ENCODE results near the gene VRK3.

Gene VRK3

GRCh38 chr19:50016225-50016807 is 8.9 kb downstream of the VRK3 start:
- H3K36me3 Mint-ChIP-seq (ENCODE audit: low read depth): peaks cover 48% of the 10 kb centered on the region
- ATAC-seq (no peak), DNase-seq (no peak)
- H3K4me1 Mint-ChIP-seq: peaks cover 5% of the 10 kb centered on the region
- H3K4me3 Mint-ChIP-seq: no peak overlapping the region
- H3K27ac Mint-ChIP-seq: no peak overlapping the region
- no peaks in the 10 kb centered on the region for H3K9me3 Mint-ChIP-seq
- H3K27me3 Mint-ChIP-seq: no peaks in the 10 kb centered on the region

- peak; percentile 35 for DNase-seq
- Mint-ChIP-seq H3K27me3 (no peaks in the 10 kb centered on the region), H3K9me3 (no peaks in the 10 kb centered on the region), H3K4me1 (peaks cover 22% of the 10 kb centered on the region), H3K27ac (no peak overlapping the region), H3K4me3 (no peak overlapping the region), H3K36me3 (ENCODE audit: low read depth) (peaks cover 38% of the 10 kb centered on the region)
- ATAC-seq: no peak
These were observed 16.6 kb downstream of the VRK3 start for GRCh38 chr19:50008532-50008931.

- H3K27me3 Mint-ChIP-seq: no peaks in the 10 kb centered on the region
- H3K36me3 Mint-ChIP-seq (ENCODE audit: low read depth): peaks cover 33% of the 10 kb centered on the region
- H3K9me3 Mint-ChIP-seq: no peaks in the 10 kb centered on the region
- DNase-seq: no peak
- H3K27ac Mint-ChIP-seq: no peak overlapping the region
- no peak for ATAC-seq
- peaks cover 28% of the 10 kb centered on the region for H3K4me1 Mint-ChIP-seq
- H3K4me3 Mint-ChIP-seq: no peak overlapping the region
These were observed 17.2 kb downstream of the VRK3 start for GRCh38 chr19:50007947-50008346.

GRCh38 chr19:50007170-50007569 is 18.0 kb downstream of the VRK3 start:
- Mint-ChIP-seq H3K27me3 (no peaks in the 10 kb centered on the region), H3K36me3 (ENCODE audit: low read depth) (peaks cover 32% of the 10 kb centered on the region), H3K4me1 (peaks cover 31% of the 10 kb centered on the region), H3K4me3 (no peak overlapping the region), H3K27ac (no peak overlapping the region), H3K9me3 (no peaks in the 10 kb centered on the region)
- no peak for ATAC-seq
- DNase-seq: no peak

- H3K4me3 Mint-ChIP-seq: no peak overlapping the region
- no peak for DNase-seq
- no peaks in the 10 kb centered on the region for H3K9me3 Mint-ChIP-seq
- H3K36me3 Mint-ChIP-seq (ENCODE audit: low read depth): peaks cover 36% of the 10 kb centered on the region
- H3K27me3 Mint-ChIP-seq: no peaks in the 10 kb centered on the region
- H3K4me1 Mint-ChIP-seq: peaks cover 42% of the 10 kb centered on the region
- peak; percentile 22 for ATAC-seq
- H3K27ac Mint-ChIP-seq: no peak overlapping the region
These were observed 19.7 kb downstream of the VRK3 start for GRCh38 chr19:50005428-50005827.

- no peaks in the 10 kb centered on the region for H3K27me3 Mint-ChIP-seq
- ATAC-seq (peak; percentile 84), DNase-seq (peak; percentile 47)
- H3K4me3 Mint-ChIP-seq: peak overlapping the region; percentile 5
- H3K4me1 Mint-ChIP-seq: peaks cover 48% of the 10 kb centered on the region
- H3K27ac Mint-ChIP-seq: peak overlapping the region; percentile 35
- peaks cover 43% of the 10 kb centered on the region for H3K36me3 Mint-ChIP-seq (ENCODE audit: low read depth)
- no peaks in the 10 kb centered on the region for H3K9me3 Mint-ChIP-seq
These were observed 21.3 kb downstream of the VRK3 start for GRCh38 chr19:50003810-50004419.

GRCh38 chr19:50003254-50003788 is 21.9 kb downstream of the VRK3 start:
- no peak for ATAC-seq
- Mint-ChIP-seq H3K27me3 (no peaks in the 10 kb centered on the region), H3K9me3 (no peaks in the 10 kb centered on the region), H3K4me3 (no peak overlapping the region), H3K27ac (no peak overlapping the region), H3K36me3 (ENCODE audit: low read depth) (peaks cover 46% of the 10 kb centered on the region), H3K4me1 (peaks cover 48% of the 10 kb centered on the region)
- DNase-seq: no peak

GRCh38 chr19:50002386-50002960 is 22.7 kb downstream of the VRK3 start:
- DNase-seq (no peak), ATAC-seq (no peak)
- Mint-ChIP-seq H3K4me3 (no peak overlapping the region), H3K36me3 (ENCODE audit: low read depth) (peaks cover 46% of the 10 kb centered on the region), H3K4me1 (peaks cover 48% of the 10 kb centered on the region), H3K27me3 (no peaks in the 10 kb centered on the region), H3K27ac (no peak overlapping the region), H3K9me3 (no peaks in the 10 kb centered on the region)

GRCh38 chr19:50001775-50002174 is 23.4 kb downstream of the VRK3 start:
- H3K36me3 Mint-ChIP-seq (ENCODE audit: low read depth): peaks cover 42% of the 10 kb centered on the region
- H3K27ac Mint-ChIP-seq: peak overlapping the region; percentile 31
- H3K9me3 Mint-ChIP-seq: no peaks in the 10 kb centered on the region

GRCh38 chr19:50000841-50001557 is 24.2 kb downstream of the VRK3 start:
- peaks cover 39% of the 10 kb centered on the region for H3K36me3 Mint-ChIP-seq (ENCODE audit: low read depth)

More at GRCh38 chr19:50001775-50002174, 23.4 kb downstream of the VRK3 start:
- H3K27me3 Mint-ChIP-seq: no peaks in the 10 kb centered on the region
- DNase-seq: no peak
- no peak overlapping the region for H3K4me3 Mint-ChIP-seq
- ATAC-seq: no peak
- H3K4me1 Mint-ChIP-seq: peaks cover 48% of the 10 kb centered on the region

GRCh38 chr19:50000038-50000840 is 24.9 kb downstream of the VRK3 start:
- peaks cover 43% of the 10 kb centered on the region for H3K4me1 Mint-ChIP-seq
- DNase-seq: peak; percentile 32
- no peak overlapping the region for H3K4me3 Mint-ChIP-seq
- peaks cover 41% of the 10 kb centered on the region for H3K36me3 Mint-ChIP-seq (ENCODE audit: low read depth)
- no peaks in the 10 kb centered on the region for H3K9me3 Mint-ChIP-seq
- no peaks in the 10 kb centered on the region for H3K27me3 Mint-ChIP-seq
- peak; percentile 75 for ATAC-seq
- peak overlapping the region; percentile 27 for H3K27ac Mint-ChIP-seq

More at GRCh38 chr19:50000841-50001557, 24.2 kb downstream of the VRK3 start:
- H3K27me3 Mint-ChIP-seq: no peaks in the 10 kb centered on the region
- DNase-seq: no peak
- peaks cover 48% of the 10 kb centered on the region for H3K4me1 Mint-ChIP-seq
- H3K9me3 Mint-ChIP-seq: no peaks in the 10 kb centered on the region
- no peak for ATAC-seq
- no peak overlapping the region for H3K27ac Mint-ChIP-seq
- no peak overlapping the region for H3K4me3 Mint-ChIP-seq

GRCh38 chr19:49999371-50000010 is 25.7 kb downstream of the VRK3 start:
- Mint-ChIP-seq H3K36me3 (ENCODE audit: low read depth) (peaks cover 41% of the 10 kb centered on the region), H3K27me3 (no peaks in the 10 kb centered on the region), H3K27ac (no peak overlapping the region), H3K4me3 (no peak overlapping the region), H3K9me3 (no peaks in the 10 kb centered on the region), H3K4me1 (peaks cover 36% of the 10 kb centered on the region)
- no peak for ATAC-seq
- no peak for DNase-seq

GRCh38 chr19:49997709-49998108 is 27.5 kb downstream of the VRK3 start:
- Mint-ChIP-seq H3K9me3 (no peaks in the 10 kb centered on the region), H3K27me3 (no peaks in the 10 kb centered on the region), H3K36me3 (ENCODE audit: low read depth) (peaks cover 37% of the 10 kb centered on the region), H3K4me1 (peaks cover 19% of the 10 kb centered on the region), H3K27ac (no peak overlapping the region), H3K4me3 (no peak overlapping the region)
- DNase-seq (peak; percentile 18), ATAC-seq (peak; percentile 44)

GRCh38 chr19:49988433-49988832 is 36.7 kb downstream of the VRK3 start:
- Mint-ChIP-seq H3K36me3 (ENCODE audit: low read depth) (peaks cover 22% of the 10 kb centered on the region), H3K9me3 (no peaks in the 10 kb centered on the region), H3K27me3 (no peaks in the 10 kb centered on the region), H3K4me3 (no peak overlapping the region), H3K27ac (no peak overlapping the region), H3K4me1 (peaks cover 14% of the 10 kb centered on the region)
- ATAC-seq: peak; percentile 81
- DNase-seq: no peak

All from activated naive CD8-positive, alpha-beta T cell treated with anti-CD3 and anti-CD28 coated beads, Interleukin-2, amount 50 U/mL, for 24 hours (primary cell).